ENCODE data around the gene ADORA1. TPM values are rescaled to one million over a fixed set of nuclear protein-coding genes. Genes with fewer than 3 reads are reported as not detected.

The ADORA1 gene
- polyA plus RNA-seq, 3 donors, result 0.13 to 1.1 TPM; not detected in 1

DNA sequence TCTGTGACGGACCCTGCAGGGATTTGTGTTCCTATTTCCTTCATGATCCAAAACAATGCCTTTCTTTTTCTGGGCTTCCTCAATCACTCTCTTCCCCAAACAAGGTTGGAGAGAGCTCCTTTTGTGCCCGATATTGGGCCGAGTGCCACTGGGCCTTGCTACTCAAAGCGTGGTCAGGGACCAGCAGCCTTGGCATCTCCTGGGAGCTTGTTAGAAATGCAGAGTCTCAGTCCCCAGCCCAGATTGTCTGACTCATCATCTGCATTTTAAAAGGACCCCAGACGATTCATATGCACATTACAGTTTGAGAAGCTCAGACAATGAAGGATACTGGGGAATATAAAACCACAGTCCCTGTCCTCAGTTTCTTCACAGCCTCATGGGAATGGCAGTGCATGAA lies 19.9 kb downstream of the ADORA1 start:
- H3K9ac ChIP-seq (ENCODE audit: insufficient read depth, low read length, poor library complexity, severe bottlenecking), result no peak overlapping the region
- Mint-ChIP-seq H3K4me1 (peaks cover 3% of the 10 kb centered on the region), H3K27me3 (ENCODE audit: low read depth in 3 of 3) (peaks cover 11 to 28% (median 12%) of the 10 kb centered on the region in 3 donors), H3K4me3 (no peak overlapping the region), H3K36me3 (no peaks in the 10 kb centered on the region), H3K27ac (no peak overlapping the region), H3K9me3 (no peaks in the 10 kb centered on the region)
- DNase-seq, result no peak
- H3K36me3 ChIP-seq (replicated peaks in 1 of 2; ENCODE audit: control insufficient read depth in 1 of 2, insufficient read depth in 2 of 2, low read length in 2 of 2), result no peaks in the 10 kb centered on the region
- H3K4me2 ChIP-seq (replicated peaks; ENCODE audit: extremely low read depth, low read length, poor library complexity, severe bottlenecking), result no peak overlapping the region
- no peak overlapping the region for H2AFZ ChIP-seq (ENCODE audit: insufficient read depth, low read depth, low read length, poor library complexity, severe bottlenecking)
- WGBS (ENCODE audit: insufficient coverage), result 96% methylated on average over 4 of the region's 5 CpGs
- no peaks in the 10 kb centered on the region for H3K4me1 ChIP-seq (ENCODE audit: control insufficient read depth in 1 of 2, insufficient read depth in 2 of 2, low read length in 2 of 2)
- peaks cover 0 to 4% of the 10 kb centered on the region in 2 donors for H3K27me3 ChIP-seq (ENCODE audit: control insufficient read depth in 2 of 2, insufficient read depth in 2 of 2, low read length in 2 of 2)
- no peak for TF ChIP-seq CTCF (IDR thresholded peaks at IDR 0.05)
- peaks cover 0 to 2% of the 10 kb centered on the region in 2 donors for H3K9me3 ChIP-seq (replicated peaks in 1 of 2; ENCODE audit: control insufficient read depth in 1 of 2, insufficient read depth in 1 of 2, low read length in 2 of 2)
- no peak overlapping the region for H3K4me3 ChIP-seq (replicated peaks in 1 of 3; ENCODE audit: low read depth in 2 of 3, low read length in 3 of 3)
- no peak overlapping the region for H3K27ac ChIP-seq (ENCODE audit: low read depth in 1 of 2, low read length in 2 of 2)
- H3K79me2 ChIP-seq (ENCODE audit: insufficient read depth, low read length), result no peaks in the 10 kb centered on the region
- intact Hi-C loops (cut with micrococcal nuclease), result no loop called here
- H4K20me1 ChIP-seq (ENCODE audit: insufficient read depth, low read length), result no peaks in the 10 kb centered on the region

- intact Hi-C loops (cut with micrococcal nuclease), result no loop called here
- Histone ChIP-seq H3K4me1 (ENCODE audit: control insufficient read depth in 1 of 2, insufficient read depth in 2 of 2, low read length in 2 of 2) (no peaks in the 10 kb centered on the region), H3K9ac (ENCODE audit: insufficient read depth, low read length, poor library complexity, severe bottlenecking) (no peak overlapping the region), H3K4me2 (replicated peaks; ENCODE audit: extremely low read depth, low read length, poor library complexity, severe bottlenecking) (no peak overlapping the region), H2AFZ (ENCODE audit: insufficient read depth, low read depth, low read length, poor library complexity, severe bottlenecking) (no peak overlapping the region), H3K4me3 (replicated peaks in 1 of 3; ENCODE audit: low read depth in 2 of 3, low read length in 3 of 3) (no peak overlapping the region), H3K9me3 (replicated peaks in 1 of 2; ENCODE audit: control insufficient read depth in 1 of 2, insufficient read depth in 1 of 2, low read length in 2 of 2) (no peaks in the 10 kb centered on the region), H4K20me1 (ENCODE audit: insufficient read depth, low read length) (no peaks in the 10 kb centered on the region), H3K36me3 (replicated peaks in 1 of 2; ENCODE audit: control insufficient read depth in 1 of 2, insufficient read depth in 2 of 2, low read length in 2 of 2) (no peaks in the 10 kb centered on the region), H3K79me2 (ENCODE audit: insufficient read depth, low read length) (no peaks in the 10 kb centered on the region), H3K27me3 (ENCODE audit: control insufficient read depth in 2 of 2, insufficient read depth in 2 of 2, low read length in 2 of 2) (peaks cover 0 to 4% of the 10 kb centered on the region in 2 donors), H3K27ac (ENCODE audit: low read depth in 1 of 2, low read length in 2 of 2) (no peak overlapping the region)
- DNase-seq, result no peak
- TF ChIP-seq CTCF (IDR thresholded peaks at IDR 0.05), result peak; percentile 18
- Mint-ChIP-seq H3K4me1 (peaks cover 3% of the 10 kb centered on the region), H3K27ac (no peak overlapping the region), H3K9me3 (no peaks in the 10 kb centered on the region), H3K36me3 (no peaks in the 10 kb centered on the region), H3K27me3 (ENCODE audit: low read depth in 3 of 3) (peaks cover 9 to 32% (median 15%) of the 10 kb centered on the region in 3 donors), H3K4me3 (no peak overlapping the region)
- 100% methylated on average over 4 of the region's 5 CpGs for WGBS (ENCODE audit: insufficient coverage)
Observed at GRCh38 chr1:203148127-203148526, 20.6 kb downstream of the ADORA1 start.

All from CD14-positive monocyte (primary cell).